ENCODE measurements around the gene HDAC10.

The HDAC10 gene

DNA sequence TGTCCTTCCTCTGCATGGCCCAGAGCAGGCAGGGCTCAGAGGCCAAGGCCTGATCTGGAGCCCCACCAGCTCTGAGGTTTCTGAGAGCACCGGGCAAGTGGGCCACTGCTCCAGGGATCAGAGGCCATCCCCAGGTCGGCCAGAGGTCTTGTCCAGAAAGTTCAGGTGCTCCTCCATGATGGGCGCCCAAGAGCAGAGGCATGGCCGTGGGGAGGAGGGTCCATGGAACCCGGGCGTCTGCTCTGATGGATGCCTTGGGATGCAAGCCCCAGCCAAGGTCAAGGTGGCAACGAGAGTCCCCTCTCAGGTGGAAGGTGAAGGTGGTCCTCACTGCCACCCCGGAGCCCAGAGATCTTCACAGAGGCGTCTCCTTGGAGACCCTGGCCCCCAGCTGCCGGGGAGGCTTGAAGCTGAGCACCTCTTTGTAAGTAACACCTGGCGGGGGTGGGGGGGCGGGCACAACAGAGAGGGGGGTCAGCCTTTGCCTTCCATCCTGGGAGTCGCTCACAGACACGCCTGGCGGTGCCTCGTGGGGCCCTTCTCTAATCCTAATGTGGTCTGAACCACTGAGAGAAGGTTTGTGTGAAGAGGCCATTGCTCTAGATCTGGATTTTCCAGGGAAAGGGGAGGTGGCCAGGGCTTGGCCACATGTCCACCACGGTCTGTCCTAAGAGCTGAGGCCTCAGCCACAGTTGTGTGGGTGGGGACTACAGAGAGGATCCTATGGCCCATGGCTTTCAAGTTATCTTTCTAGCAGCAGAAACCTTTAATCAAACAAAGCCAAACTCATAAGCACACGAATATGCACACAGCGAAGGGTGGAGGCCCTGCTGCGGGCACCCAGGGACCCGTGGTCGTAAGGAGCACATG lies 2.2 kb upstream of the HDAC10 start:
- no peak overlapping the region for H3K4me3 ChIP-seq (ENCODE audit: low read depth, low read length)
- H3K27ac ChIP-seq: no peak overlapping the region
- TF ChIP-seq, protein P1, sequence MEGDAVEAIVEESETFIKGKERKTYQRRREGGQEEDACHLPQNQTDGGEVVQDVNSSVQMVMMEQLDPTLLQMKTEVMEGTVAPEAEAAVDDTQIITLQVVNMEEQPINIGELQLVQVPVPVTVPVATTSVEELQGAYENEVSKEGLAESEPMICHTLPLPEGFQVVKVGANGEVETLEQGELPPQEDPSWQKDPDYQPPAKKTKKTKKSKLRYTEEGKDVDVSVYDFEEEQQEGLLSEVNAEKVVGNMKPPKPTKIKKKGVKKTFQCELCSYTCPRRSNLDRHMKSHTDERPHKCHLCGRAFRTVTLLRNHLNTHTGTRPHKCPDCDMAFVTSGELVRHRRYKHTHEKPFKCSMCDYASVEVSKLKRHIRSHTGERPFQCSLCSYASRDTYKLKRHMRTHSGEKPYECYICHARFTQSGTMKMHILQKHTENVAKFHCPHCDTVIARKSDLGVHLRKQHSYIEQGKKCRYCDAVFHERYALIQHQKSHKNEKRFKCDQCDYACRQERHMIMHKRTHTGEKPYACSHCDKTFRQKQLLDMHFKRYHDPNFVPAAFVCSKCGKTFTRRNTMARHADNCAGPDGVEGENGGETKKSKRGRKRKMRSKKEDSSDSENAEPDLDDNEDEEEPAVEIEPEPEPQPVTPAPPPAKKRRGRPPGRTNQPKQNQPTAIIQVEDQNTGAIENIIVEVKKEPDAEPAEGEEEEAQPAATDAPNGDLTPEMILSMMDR (IDR thresholded peaks at IDR 0.05; ENCODE audit: low read depth, low read length, missing control alignments): no peak
- in situ Hi-C loops (cut with HindIII; ENCODE audit: low pct_ligation_motif_present, low sequenced_read_pairs): no loop called here
- no peak for DNase-seq
- H3K27me3 ChIP-seq (replicated peaks): no peaks in the 10 kb centered on the region
- peaks cover 9% of the 10 kb centered on the region for H3K36me3 ChIP-seq (replicated peaks)

DNA sequence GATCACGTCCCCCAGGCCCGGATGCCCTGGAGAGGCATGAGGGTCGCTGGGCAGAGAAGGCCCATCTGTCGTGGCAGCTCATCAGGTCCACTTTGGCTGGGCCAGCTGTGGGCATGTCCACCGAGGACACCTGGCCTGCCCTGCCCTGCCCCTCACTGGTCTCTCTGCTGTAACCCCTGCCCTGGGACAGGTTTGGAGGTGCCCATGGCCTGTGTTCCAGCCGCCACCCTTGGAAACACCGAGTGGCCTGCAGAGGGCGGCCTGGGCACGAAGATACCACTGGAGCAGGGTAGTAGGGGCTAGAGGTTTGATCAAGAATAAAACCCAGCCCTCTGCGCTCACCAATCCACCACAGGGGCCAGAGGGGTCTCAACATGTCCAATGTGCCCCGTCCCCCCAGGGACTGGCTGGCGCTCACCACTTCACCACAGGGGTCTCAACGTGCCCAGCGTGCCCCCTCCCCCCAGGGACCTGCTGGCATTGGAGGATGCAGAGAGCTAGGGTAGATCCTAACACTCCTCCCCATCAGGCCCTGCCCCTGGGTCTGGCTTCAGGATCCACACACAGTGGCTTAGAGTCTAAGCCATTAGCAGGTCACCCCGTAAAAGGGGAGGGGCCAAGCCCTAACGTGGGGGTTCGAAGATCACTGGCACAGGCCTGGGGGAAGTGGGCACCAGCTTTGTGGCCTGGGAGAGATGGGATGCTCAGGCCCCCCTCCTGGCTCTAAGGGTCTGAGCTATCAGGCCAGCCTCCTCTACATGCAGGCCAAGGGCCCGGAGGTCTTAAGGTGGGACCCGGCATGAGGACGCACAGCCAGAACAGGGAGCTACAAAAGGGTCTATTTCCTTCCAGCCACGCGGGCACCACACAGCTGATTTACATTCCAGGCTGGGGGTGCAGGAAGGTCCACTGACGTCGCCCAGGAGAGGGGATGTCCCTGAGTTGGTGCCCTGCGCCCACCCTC lies 1.3 kb upstream of the HDAC10 start:
- Histone ChIP-seq H3K27ac (no peak overlapping the region), H3K4me3 (ENCODE audit: low read depth, low read length) (no peak overlapping the region), H3K36me3 (replicated peaks) (peaks cover 9% of the 10 kb centered on the region), H3K27me3 (replicated peaks) (no peaks in the 10 kb centered on the region)
- TF ChIP-seq, protein P1 (IDR thresholded peaks at IDR 0.05; ENCODE audit: low read depth, low read length, missing control alignments): peak; percentile 86
- in situ Hi-C loops (cut with HindIII; ENCODE audit: low pct_ligation_motif_present, low sequenced_read_pairs): no loop called here
- DNase-seq: peak; percentile 55

DNA sequence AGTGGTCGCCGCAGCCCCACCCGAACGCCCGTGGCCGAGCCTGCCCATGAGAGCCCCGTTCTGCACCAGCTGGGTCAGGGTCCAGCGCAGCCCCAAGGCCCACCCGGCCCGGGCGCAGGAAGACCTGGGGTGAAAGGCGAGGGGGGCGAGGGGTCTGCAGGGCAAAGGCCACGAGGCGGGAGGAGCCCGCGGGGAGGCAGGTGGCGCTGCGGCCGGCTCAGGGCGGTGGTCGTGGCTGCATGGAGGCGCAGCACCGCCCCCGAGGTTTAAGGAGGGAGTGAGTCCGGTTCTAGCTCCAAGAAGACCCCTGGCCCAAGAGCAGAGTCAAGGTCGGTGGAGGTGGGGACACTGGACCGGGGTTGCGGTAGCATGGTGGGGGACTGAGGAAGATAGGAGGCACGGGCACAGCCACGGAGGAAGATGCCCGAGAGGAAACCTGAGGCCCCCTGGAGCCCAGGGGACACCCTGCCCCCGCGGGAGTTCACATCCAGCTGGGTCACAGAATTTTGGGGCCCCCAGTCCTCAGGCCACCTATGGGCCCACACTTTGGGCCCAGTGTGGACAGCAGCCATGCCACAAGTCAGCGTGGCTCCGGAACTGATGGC lies 514 bp upstream of the HDAC10 start:
- in situ Hi-C loops (cut with HindIII; ENCODE audit: low pct_ligation_motif_present, low sequenced_read_pairs): no loop called here
- H3K27ac ChIP-seq: no peak overlapping the region
- peak overlapping the region; percentile 74 for H3K4me3 ChIP-seq (ENCODE audit: low read depth, low read length)
- H3K27me3 ChIP-seq (replicated peaks): no peaks in the 10 kb centered on the region
- DNase-seq: no peak
- TF ChIP-seq, protein P1 (IDR thresholded peaks at IDR 0.05; ENCODE audit: low read depth, low read length, missing control alignments): no peak
- H3K36me3 ChIP-seq (replicated peaks): peaks cover 6% of the 10 kb centered on the region

DNA sequence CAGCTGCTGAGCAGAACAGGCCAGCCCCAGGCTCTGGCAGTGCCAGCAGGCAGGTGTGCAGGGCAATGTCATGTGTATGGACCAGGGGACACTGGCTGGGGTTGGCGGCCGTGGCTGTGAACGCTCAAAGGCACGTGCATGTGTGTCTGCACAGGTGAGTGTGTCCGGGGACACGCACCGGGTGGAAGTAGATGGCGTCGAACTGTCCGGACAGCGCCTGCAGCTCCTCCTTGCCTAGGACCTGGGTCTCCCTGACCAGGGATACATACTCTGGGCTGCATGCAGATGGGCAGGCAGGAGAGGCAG lies 863 bp downstream of the HDAC10 start:
- Histone ChIP-seq H3K27ac (no peak overlapping the region), H3K36me3 (replicated peaks) (peaks cover 12% of the 10 kb centered on the region)
- in situ Hi-C loops (cut with HindIII; ENCODE audit: low pct_ligation_motif_present, low sequenced_read_pairs): no loop called here

More for the DNA sequence above, 863 bp downstream of the HDAC10 start:
- peak overlapping the region; percentile 74 for H3K4me3 ChIP-seq (ENCODE audit: low read depth, low read length)
- TF ChIP-seq, protein P1 (IDR thresholded peaks at IDR 0.05; ENCODE audit: low read depth, low read length, missing control alignments): no peak
- no peaks in the 10 kb centered on the region for H3K27me3 ChIP-seq (replicated peaks)
- DNase-seq: no peak
